ENCODE results near the gene AKAP8L.
"Not testable (repeated sequence)": the region's sequence is repeated elsewhere in the genome, so short reads cannot be mapped to it uniquely, and the experiment has no call there.

Gene AKAP8L

GRCh38 chr19:15352535-15352934 is 66.3 kb downstream of the AKAP8L start:
- DNase-seq (ENCODE audit: low read depth): not testable (repeated sequence)

- DNase-seq (ENCODE audit: low read depth): not testable (repeated sequence)
Observed at GRCh38 chr19:15341328-15341727, 77.5 kb downstream of the AKAP8L start.

GRCh38 chr19:15340086-15340485 is 78.7 kb downstream of the AKAP8L start:
- DNase-seq (ENCODE audit: low read depth): no peak

- no peak for DNase-seq (ENCODE audit: low read depth)
Observed at GRCh38 chr19:15337202-15337601, 81.6 kb downstream of the AKAP8L start.

GRCh38 chr19:15335992-15336391 is 82.8 kb downstream of the AKAP8L start:
- DNase-seq (ENCODE audit: low read depth): not testable (repeated sequence)

GRCh38 chr19:15332311-15332996 is 86.3 kb downstream of the AKAP8L start, which contains the start of gene BRD4:
TSS of gene BRD4 (minus strand) at chr19:15332539. CDS start at chr19:15273099, 59,440 bp downstream.
- DNase-seq (ENCODE audit: low read depth): no peak

GRCh38 chr19:15331419-15332310 is 87.1 kb downstream of the AKAP8L start:
- DNase-seq (ENCODE audit: low read depth): no peak

GRCh38 chr19:15330801-15331418 is 87.9 kb downstream of the AKAP8L start:
- no peak for DNase-seq (ENCODE audit: low read depth)
